H1 (cell line): ENCODE data around the gene MAP9. TPM values are rescaled to one million over a fixed set of nuclear protein-coding genes. Genes with fewer than 3 reads are reported as not detected.

Experiments
- polyA plus RNA-seq, 7 experiments: library from polyadenylated mRNA; depleted of rRNA in 3 of 7; stranded (reverse) in 5 of 7; unstranded in 2 of 7; fragments of >200 nt in 5 of 7; fragments of 200-250 nt in 2 of 7; gene quantifications; 1 replicate in 5 of 7; 2 replicates in 1 of 7; 4 replicates in 1 of 7; pipeline versions ENCODE4 v1.2.1 to v1.2.3, GENCODE V29; 2011 to 2013; ENCODE audit warnings: missing spikeins in 2 of 7, mixed read lengths in 2 of 7
- total RNA-seq: library from RNA; stranded (reverse); fragmentation: NEBNext Ultra II Directional; extraction: Animal tissue kit (Norgen Biotek cat#: 25700); gene quantifications from 2 replicates; pipeline ENCODE4 v1.2.1, GENCODE V29; 2021
- TF ChIP-seq, protein P1 (sequence below): fragments of 300-600 bp; sonication (generic); IDR thresholded peaks from 2 replicates; pipeline ENCODE4 v1.7.1; 2012; ENCODE audit warnings: low read length, moderate library complexity, mild to moderate bottlenecking, inconsistent platforms; ENCODE audit not compliant: insufficient replicate concordance
- TF ChIP-seq, protein P2 (sequence below): IDR thresholded peaks from 2 replicates; pipeline ENCODE4 v1.6.1; 2011; ENCODE audit warnings: low read length, improper control_type of control experiment
- TF ChIP-seq, protein P3 (sequence below): IDR thresholded peaks from 2 replicates; pipeline ENCODE4 v1.6.1; 2012; ENCODE audit warnings: low read length, inconsistent platforms

MAP9 gene
- total and polyA plus RNA-seq, 2 of the 8 experiments (the other 6 are each of a cell fraction or from before 2014, with no cell fraction given) = 2.1 to 18.9 TPM

DNA sequence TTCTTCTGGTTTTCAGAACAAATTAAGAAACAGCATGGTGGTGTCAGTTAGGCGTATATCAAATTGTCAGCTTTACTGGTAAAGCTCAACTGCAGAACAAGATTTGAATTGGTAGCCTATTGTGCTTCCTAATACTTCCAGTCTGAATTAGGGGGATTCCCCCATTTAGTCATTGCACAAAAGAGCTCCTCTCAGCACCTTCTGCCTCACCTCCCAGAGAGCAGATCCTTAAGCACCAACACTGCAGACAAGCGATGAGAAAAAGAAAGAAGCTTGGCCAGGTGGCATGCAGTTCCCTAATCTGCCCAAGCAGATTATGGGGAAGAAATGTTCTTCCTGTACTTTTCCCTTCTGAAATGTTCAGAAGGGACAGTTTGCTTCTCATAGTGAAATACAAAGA, 9.2 kb downstream of the MAP9 start (continued):
- TF ChIP-seq, protein P1, sequence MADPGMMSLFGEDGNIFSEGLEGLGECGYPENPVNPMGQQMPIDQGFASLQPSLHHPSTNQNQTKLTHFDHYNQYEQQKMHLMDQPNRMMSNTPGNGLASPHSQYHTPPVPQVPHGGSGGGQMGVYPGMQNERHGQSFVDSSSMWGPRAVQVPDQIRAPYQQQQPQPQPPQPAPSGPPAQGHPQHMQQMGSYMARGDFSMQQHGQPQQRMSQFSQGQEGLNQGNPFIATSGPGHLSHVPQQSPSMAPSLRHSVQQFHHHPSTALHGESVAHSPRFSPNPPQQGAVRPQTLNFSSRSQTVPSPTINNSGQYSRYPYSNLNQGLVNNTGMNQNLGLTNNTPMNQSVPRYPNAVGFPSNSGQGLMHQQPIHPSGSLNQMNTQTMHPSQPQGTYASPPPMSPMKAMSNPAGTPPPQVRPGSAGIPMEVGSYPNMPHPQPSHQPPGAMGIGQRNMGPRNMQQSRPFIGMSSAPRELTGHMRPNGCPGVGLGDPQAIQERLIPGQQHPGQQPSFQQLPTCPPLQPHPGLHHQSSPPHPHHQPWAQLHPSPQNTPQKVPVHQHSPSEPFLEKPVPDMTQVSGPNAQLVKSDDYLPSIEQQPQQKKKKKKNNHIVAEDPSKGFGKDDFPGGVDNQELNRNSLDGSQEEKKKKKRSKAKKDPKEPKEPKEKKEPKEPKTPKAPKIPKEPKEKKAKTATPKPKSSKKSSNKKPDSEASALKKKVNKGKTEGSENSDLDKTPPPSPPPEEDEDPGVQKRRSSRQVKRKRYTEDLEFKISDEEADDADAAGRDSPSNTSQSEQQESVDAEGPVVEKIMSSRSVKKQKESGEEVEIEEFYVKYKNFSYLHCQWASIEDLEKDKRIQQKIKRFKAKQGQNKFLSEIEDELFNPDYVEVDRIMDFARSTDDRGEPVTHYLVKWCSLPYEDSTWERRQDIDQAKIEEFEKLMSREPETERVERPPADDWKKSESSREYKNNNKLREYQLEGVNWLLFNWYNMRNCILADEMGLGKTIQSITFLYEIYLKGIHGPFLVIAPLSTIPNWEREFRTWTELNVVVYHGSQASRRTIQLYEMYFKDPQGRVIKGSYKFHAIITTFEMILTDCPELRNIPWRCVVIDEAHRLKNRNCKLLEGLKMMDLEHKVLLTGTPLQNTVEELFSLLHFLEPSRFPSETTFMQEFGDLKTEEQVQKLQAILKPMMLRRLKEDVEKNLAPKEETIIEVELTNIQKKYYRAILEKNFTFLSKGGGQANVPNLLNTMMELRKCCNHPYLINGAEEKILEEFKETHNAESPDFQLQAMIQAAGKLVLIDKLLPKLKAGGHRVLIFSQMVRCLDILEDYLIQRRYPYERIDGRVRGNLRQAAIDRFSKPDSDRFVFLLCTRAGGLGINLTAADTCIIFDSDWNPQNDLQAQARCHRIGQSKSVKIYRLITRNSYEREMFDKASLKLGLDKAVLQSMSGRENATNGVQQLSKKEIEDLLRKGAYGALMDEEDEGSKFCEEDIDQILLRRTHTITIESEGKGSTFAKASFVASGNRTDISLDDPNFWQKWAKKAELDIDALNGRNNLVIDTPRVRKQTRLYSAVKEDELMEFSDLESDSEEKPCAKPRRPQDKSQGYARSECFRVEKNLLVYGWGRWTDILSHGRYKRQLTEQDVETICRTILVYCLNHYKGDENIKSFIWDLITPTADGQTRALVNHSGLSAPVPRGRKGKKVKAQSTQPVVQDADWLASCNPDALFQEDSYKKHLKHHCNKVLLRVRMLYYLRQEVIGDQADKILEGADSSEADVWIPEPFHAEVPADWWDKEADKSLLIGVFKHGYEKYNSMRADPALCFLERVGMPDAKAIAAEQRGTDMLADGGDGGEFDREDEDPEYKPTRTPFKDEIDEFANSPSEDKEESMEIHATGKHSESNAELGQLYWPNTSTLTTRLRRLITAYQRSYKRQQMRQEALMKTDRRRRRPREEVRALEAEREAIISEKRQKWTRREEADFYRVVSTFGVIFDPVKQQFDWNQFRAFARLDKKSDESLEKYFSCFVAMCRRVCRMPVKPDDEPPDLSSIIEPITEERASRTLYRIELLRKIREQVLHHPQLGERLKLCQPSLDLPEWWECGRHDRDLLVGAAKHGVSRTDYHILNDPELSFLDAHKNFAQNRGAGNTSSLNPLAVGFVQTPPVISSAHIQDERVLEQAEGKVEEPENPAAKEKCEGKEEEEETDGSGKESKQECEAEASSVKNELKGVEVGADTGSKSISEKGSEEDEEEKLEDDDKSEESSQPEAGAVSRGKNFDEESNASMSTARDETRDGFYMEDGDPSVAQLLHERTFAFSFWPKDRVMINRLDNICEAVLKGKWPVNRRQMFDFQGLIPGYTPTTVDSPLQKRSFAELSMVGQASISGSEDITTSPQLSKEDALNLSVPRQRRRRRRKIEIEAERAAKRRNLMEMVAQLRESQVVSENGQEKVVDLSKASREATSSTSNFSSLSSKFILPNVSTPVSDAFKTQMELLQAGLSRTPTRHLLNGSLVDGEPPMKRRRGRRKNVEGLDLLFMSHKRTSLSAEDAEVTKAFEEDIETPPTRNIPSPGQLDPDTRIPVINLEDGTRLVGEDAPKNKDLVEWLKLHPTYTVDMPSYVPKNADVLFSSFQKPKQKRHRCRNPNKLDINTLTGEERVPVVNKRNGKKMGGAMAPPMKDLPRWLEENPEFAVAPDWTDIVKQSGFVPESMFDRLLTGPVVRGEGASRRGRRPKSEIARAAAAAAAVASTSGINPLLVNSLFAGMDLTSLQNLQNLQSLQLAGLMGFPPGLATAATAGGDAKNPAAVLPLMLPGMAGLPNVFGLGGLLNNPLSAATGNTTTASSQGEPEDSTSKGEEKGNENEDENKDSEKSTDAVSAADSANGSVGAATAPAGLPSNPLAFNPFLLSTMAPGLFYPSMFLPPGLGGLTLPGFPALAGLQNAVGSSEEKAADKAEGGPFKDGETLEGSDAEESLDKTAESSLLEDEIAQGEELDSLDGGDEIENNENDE = no peak
- TF ChIP-seq, protein P2, sequence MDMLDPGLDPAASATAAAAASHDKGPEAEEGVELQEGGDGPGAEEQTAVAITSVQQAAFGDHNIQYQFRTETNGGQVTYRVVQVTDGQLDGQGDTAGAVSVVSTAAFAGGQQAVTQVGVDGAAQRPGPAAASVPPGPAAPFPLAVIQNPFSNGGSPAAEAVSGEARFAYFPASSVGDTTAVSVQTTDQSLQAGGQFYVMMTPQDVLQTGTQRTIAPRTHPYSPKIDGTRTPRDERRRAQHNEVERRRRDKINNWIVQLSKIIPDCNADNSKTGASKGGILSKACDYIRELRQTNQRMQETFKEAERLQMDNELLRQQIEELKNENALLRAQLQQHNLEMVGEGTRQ = no peak
- TF ChIP-seq, protein P3, sequence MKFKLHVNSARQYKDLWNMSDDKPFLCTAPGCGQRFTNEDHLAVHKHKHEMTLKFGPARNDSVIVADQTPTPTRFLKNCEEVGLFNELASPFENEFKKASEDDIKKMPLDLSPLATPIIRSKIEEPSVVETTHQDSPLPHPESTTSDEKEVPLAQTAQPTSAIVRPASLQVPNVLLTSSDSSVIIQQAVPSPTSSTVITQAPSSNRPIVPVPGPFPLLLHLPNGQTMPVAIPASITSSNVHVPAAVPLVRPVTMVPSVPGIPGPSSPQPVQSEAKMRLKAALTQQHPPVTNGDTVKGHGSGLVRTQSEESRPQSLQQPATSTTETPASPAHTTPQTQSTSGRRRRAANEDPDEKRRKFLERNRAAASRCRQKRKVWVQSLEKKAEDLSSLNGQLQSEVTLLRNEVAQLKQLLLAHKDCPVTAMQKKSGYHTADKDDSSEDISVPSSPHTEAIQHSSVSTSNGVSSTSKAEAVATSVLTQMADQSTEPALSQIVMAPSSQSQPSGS = no peak
- TF ChIP-seq, all 59 proteins: peak for 0
